ENCODE results near the gene CACNG1. TPM values are rescaled to one million over a fixed set of nuclear protein-coding genes. Genes with fewer than 3 reads are reported as not detected.

The CACNG1 gene
- total and polyA plus RNA-seq, 2 donors (not counting 3 experiments of a cell fraction or from before 2014, with no cell fraction given) = not detected

- H3K4me1 ChIP-seq (ENCODE audit: control insufficient read depth, extremely low read depth, insufficient read depth, low read length) = no peaks in the 10 kb centered on the region
- DNase-seq (ENCODE audit: low read depth, low spot score) = no peak
- no peak overlapping the region for H3K4me3 ChIP-seq (replicated peaks in 1 of 3; ENCODE audit: insufficient read depth in 1 of 3, low read depth in 1 of 3, low read length in 3 of 3)
- intact Hi-C loops (cut with micrococcal nuclease) = no loop called here
- peaks cover 2% of the 10 kb centered on the region for H4K20me1 ChIP-seq (replicated peaks; ENCODE audit: control insufficient read depth, extremely low read depth, insufficient read depth, low read length)
- no peaks in the 10 kb centered on the region for H3K9me3 ChIP-seq (replicated peaks; ENCODE audit: control insufficient read depth, insufficient read depth, low read length)
- TF ChIP-seq POLR2AphosphoS5 (IDR thresholded peaks at IDR 0.05; ENCODE audit: insufficient read depth, low read depth, low read length) (no peak), POLR2A (IDR thresholded peaks at IDR 0.05; ENCODE audit: low read depth, low read length) (no peak), MYC (IDR thresholded peaks at IDR 0.05; ENCODE audit: low read depth, low read length) (no peak), JUN (IDR thresholded peaks at IDR 0.05; ENCODE audit: borderline replicate concordance, insufficient read depth, insufficient read length, low read depth) (no peak), GATA2 (IDR thresholded peaks at IDR 0.05; ENCODE audit: insufficient read depth, insufficient read length, low read depth, low read length) (no peak), FOS (IDR thresholded peaks at IDR 0.05; ENCODE audit: borderline replicate concordance, insufficient read depth, low read length) (no peak), EZH2 (IDR thresholded peaks at IDR 0.05; ENCODE audit: borderline replicate concordance, low read depth, low read length, severe bottlenecking) (no peak), MAX (IDR thresholded peaks at IDR 0.05; ENCODE audit: insufficient read depth, insufficient read length) (no peak), CTCF (IDR thresholded peaks at IDR 0.05; ENCODE audit: extremely low read depth in 1 of 2, insufficient read depth in 1 of 2, low read depth in 1 of 2, low read length in 2 of 2) (no peak)
- H2AFZ ChIP-seq (ENCODE audit: low read depth, low read length) = no peak overlapping the region
- H3K27me3 ChIP-seq (ENCODE audit: control insufficient read depth in 2 of 2, insufficient read depth in 2 of 2, low read length in 2 of 2) = no peaks in the 10 kb centered on the region
- H3K9me1 ChIP-seq (replicated peaks; ENCODE audit: control insufficient read depth, extremely low read depth, insufficient read depth, low read length) = no peaks in the 10 kb centered on the region
- ChIA-PET POLR2A (no interaction called here), CTCF (interaction anchor here (1.5 kb wide), 1 partner anchor 13 kb away, joined by 4 read pairs; no protein-coding TSS in a partner anchor)
- no peak overlapping the region for H3K27ac ChIP-seq (ENCODE audit: insufficient read depth, low read depth, low read length)
- no peaks in the 10 kb centered on the region for H3K79me2 ChIP-seq (ENCODE audit: control insufficient read depth, insufficient read depth, low read length)
- H3K4me2 ChIP-seq (ENCODE audit: insufficient read depth, low read length) = no peak overlapping the region
- peaks cover 0 to 4% of the 10 kb centered on the region in 2 experiments for H3K36me3 ChIP-seq (ENCODE audit: control insufficient read depth in 2 of 2, extremely low read depth in 1 of 2, insufficient read depth in 2 of 2, low read length in 2 of 2)
- no peak overlapping the region for H3K9ac ChIP-seq (replicated peaks; ENCODE audit: extremely low read depth, insufficient read depth, low read length)
- dilution Hi-C loops (cut with MboI; ENCODE audit: extremely low pct_ligation_motif_present, low sequenced_read_pairs) = no loop called here
- BruUV-seq (replicated peaks) = no TSS peak
- FAIRE-seq = no peak
Measured at GRCh38 chr17:67080804-67081203, 36.5 kb downstream of the CACNG1 start.

All from endothelial cell of umbilical vein (primary cell).